A204.1 (cell line): ENCODE measurements around the gene C1orf87.

Experiments
- FAIRE-seq: peaks from 2 replicates; lab custom pipeline; 2012; peaks lifted over from hg19 to GRCh38; lab: Jason Lieb, UNC

Gene C1orf87

GRCh38 chr1:60059468-60059867 is 14.1 kb downstream of the C1orf87 start:
- no peak for FAIRE-seq

- FAIRE-seq, result no peak
Measured at GRCh38 chr1:60055336-60055735, 18.2 kb downstream of the C1orf87 start.

GRCh38 chr1:60054374-60054773 is 19.2 kb downstream of the C1orf87 start:
- no peak for FAIRE-seq

GRCh38 chr1:60052601-60053000 is 21.0 kb downstream of the C1orf87 start:
- no peak for FAIRE-seq

GRCh38 chr1:60051191-60051590 is 22.4 kb downstream of the C1orf87 start:
- no peak for FAIRE-seq

- no peak for FAIRE-seq
Measured at GRCh38 chr1:60049188-60049587, 24.4 kb downstream of the C1orf87 start.

GRCh38 chr1:60044881-60045280 is 28.7 kb downstream of the C1orf87 start:
- FAIRE-seq, result no peak

GRCh38 chr1:60041783-60042182 is 31.8 kb downstream of the C1orf87 start:
- FAIRE-seq, result no peak

GRCh38 chr1:60037669-60038068 is 35.9 kb downstream of the C1orf87 start:
- no peak for FAIRE-seq

GRCh38 chr1:60036856-60037460 is 36.6 kb downstream of the C1orf87 start:
- FAIRE-seq, result no peak

GRCh38 chr1:60035921-60036320 is 37.6 kb downstream of the C1orf87 start:
- no peak for FAIRE-seq

- FAIRE-seq, result no peak
Measured at GRCh38 chr1:60034999-60035398, 38.6 kb downstream of the C1orf87 start.

- FAIRE-seq, result no peak
Measured at GRCh38 chr1:60033066-60033465, 40.5 kb downstream of the C1orf87 start.

- FAIRE-seq, result no peak
Measured at GRCh38 chr1:60031146-60031545, 42.4 kb downstream of the C1orf87 start.

GRCh38 chr1:60025552-60025951 is 48.0 kb downstream of the C1orf87 start:
- FAIRE-seq, result no peak

GRCh38 chr1:60017508-60018205 is 55.9 kb downstream of the C1orf87 start:
- FAIRE-seq, result no peak

- FAIRE-seq, result no peak
Measured at GRCh38 chr1:60010690-60011089, 62.9 kb downstream of the C1orf87 start.

GRCh38 chr1:60008500-60008899 is 65.1 kb downstream of the C1orf87 start:
- no peak for FAIRE-seq

- no peak for FAIRE-seq
Measured at GRCh38 chr1:60000625-60001024, 72.9 kb downstream of the C1orf87 start.

- FAIRE-seq, result no peak
Measured at GRCh38 chr1:59999746-60000145, 73.8 kb downstream of the C1orf87 start.

- FAIRE-seq, result no peak
Measured at GRCh38 chr1:59999006-59999405, 74.6 kb downstream of the C1orf87 start.

GRCh38 chr1:59997479-59998115 is 76.0 kb downstream of the C1orf87 start:
- FAIRE-seq, result no peak

- no peak for FAIRE-seq
Measured at GRCh38 chr1:59994302-59995198, 79.0 kb downstream of the C1orf87 start.
